OCI-M2 (cell line): Measurements from ENCODE around the gene BNIP3.
"Not testable (repeated sequence)": the region's sequence is repeated elsewhere in the genome, so short reads cannot be mapped to it uniquely, and the experiment has no call there.

ENCODE experiments used
- DNase-seq: peaks from one replicate; lab custom pipeline; 2025; ENCODE audit not compliant: unreplicated experiment; lab: John Stamatoyannopoulos, UW

The BNIP3 gene

GRCh38 chr10:131930586-131931330 is 51.0 kb downstream of the BNIP3 start:
- DNase-seq, result no peak

DNA sequence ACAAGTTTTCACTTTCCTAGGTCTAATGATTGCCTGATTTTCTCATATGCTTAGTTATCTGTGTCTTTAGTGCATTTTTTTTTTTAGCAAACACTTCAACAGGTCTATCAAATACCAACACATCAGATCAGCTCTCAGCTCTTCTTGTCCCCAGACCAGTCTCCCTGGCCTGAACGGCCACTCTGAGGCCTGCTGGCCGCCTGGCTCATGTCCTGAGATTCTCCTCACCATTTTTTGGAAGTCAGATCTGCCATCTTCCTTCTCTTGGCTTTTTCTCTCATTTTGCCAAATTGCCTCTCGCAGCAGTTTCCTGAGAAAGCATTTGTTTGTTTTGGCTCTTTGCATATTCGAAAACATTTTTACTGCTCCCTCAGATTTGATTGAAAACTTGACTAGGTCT is 51.6 kb downstream of the BNIP3 start:
- DNase-seq, result no peak

GRCh38 chr10:131929122-131929845 is 52.4 kb downstream of the BNIP3 start:
- no peak for DNase-seq

DNA sequence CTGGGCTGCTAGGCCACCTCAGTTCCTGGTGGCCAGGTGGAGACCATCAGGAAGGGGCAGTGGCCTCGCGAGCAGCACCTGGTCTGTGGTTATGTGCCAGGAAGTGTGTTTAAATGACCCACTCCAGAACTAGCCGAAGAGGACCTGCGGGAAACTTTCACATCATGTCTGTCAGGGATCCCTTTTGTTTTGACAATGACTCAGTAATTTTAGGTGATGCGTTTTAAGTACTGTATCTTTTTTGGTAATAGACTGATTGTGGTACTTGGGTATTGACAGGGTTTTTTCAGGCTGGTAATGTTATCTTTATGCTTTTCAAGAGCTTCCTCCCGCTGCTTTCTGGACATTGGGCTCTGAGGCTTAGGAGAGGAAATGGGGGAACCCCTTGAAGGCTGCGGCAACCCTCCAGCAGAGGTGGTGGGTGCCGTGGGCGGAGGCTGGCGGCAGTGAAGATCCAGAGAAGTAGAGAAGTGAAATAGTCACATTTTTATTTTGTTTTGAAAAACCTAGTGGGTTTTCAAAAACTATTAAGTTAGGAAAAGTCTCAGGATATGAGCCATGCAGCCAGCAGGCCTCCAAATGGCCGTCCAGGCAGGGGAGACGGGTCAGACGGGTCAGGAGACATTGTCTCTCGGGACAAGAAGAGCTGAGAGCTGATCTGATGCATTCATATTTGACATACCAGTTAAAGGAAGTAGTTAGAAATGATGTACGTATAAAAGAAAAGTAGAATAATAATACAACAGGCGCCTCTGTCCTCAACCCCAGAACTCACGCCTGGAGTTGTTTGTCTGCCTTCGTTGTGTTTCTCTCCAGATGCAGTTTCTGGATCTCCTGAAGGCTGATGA is 53.3 kb downstream of the BNIP3 start:
- no peak for DNase-seq

DNA sequence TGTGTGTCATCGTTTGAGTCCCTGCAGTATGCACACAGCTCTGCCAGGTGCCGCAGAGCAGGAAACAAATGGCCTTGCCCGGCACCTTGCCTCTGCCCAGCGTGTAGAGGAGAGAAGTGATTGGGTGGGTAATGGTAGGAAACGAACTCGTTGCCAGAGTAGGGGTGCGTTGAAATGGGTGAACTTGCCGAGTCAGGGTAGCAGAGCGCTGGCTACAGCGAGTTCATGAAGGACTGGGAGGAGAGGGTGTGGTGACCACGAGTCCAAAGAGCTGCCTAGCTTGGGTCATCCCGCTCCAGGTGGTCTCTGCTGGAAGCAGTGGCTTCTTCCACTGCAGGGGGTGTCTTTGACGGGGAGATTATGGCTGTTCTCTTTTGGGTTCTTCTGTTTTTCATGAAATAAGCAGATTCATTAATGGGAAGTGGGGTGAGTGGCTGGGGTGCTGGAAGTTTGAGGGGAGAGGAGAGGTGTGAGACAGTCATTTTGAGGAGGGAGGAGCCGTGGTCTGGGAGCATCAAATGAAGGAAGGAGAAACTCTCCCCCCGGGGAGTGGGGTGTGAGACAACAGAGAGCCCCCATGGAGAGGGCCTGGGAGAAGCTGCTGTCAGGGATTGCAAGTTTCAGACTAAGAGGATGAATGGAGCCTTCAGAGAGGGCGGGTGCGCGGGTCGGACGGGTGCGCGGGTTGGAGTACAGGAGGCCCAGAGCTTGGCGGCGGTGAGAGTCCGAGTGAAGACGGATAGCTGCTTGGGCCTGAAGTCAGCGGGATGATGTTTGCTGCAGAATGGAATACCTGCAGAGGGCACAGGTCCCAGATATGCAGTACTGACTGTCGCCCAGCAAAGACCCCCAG is 54.8 kb downstream of the BNIP3 start:
- no peak for DNase-seq

GRCh38 chr10:131926253-131926652 is 55.5 kb downstream of the BNIP3 start:
- no peak for DNase-seq

DNA sequence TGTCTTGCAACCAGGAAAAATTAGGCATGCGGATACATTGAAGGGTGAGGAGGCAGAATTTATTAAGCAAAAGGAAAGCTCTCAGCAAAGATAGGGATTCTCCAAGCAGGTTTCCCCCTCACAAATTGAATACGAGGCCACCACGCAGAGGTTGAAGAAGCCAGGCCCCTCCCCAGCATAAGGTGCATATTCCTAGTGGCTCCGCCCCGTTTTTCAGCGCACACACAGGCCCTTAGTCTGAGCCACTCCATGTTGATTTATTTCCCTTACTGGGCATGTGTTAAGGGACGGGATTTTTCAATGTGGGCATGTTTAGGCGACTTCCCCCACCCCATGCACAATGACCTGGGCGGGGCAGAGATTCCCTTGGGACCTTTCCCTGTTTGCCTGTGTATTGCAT is 56.0 kb downstream of the BNIP3 start:
- DNase-seq, result no peak

DNA sequence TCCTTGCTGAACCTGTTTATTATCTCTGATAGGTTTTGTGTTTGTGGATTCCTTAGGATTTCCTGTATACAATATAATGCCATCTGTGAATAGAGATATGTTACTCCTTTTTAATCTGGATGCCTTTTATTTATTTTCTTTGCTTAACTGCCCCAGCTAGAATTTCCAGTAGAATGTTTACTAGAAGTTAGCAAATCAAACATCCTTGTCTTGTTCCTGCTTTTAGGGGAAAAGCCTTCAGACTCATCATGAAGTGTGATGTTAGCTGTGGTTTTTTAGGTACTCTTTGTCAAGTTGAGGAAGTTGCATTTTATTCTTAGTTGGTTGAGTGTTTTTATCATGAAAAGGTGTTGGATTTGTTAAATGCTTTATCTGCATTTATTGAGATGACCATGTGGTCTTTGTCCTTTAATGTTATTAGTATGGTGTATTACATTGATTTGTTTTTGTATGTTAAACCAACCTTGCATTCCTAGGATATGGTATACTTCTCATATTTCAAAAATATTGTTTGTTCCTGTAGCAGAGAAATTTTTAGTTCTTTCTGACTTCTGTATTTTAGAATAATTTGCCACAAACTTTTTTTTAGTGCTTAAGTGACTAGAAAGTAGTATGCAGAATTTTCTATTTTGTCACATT is 56.6 kb downstream of the BNIP3 start:
- no peak for DNase-seq

DNA sequence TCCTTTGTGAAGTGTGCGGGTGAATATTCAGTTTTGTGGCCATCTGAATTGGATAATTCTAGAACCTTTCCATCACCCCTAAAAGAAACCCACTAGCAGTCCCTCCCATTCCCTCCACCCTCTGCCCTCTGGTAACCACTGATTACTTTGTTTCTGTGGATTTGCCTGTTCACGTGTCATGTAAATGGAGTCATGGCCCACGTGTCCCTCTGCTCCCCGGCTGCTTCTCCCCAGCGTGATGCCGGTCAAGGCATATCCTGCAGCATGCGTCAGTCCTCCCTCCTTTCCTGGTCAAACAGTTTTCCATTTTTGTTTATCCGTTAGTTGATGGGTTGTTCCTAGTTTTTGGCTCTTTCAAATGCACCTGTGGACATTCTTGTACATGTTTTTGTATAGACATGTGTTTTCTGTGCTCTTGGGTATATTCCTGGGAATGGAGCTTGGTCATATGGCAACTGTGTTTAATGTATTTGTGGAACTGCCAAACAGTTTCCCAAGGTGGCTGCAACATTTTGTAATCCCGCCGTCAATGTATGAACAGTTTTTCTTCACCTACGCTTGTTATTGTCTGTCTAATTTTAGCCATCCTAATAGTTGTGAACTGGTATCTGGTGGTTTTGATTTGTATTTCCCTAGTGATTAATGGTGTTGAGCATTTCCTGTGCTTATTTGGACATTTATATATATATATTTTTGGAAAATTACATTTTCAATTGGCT is 58.5 kb downstream of the BNIP3 start:
- DNase-seq, result no peak

DNA sequence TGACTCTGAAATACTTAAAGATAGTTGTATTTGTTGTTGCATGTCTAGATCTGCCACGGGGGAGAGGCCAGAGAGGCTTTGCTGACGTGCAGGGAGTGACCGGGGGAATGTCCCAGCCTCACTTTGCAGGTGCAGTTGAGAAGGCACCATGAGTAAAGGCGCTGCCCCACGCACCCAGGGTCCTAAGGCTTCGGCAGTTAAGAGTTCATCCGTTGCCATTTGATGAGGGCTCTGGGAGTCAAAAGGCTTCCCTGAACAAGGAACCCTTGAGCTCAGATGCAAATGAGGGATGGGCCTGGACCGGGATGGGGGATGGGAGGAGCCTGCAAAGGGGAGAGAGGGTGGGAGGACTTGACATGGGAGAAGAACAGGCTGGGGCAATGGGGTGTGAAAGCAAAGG is 60.5 kb downstream of the BNIP3 start:
- no peak for DNase-seq

- no peak for DNase-seq
These were observed 61.0 kb downstream of the BNIP3 start for GRCh38 chr10:131920693-131921092.

- no peak for DNase-seq
These were observed 61.6 kb downstream of the BNIP3 start for GRCh38 chr10:131920151-131920550.

- DNase-seq, result not testable (repeated sequence)
These were observed 62.3 kb downstream of the BNIP3 start for GRCh38 chr10:131919461-131919860.
